ENCODE results near the gene KMT5C.
"Not testable (repeated sequence)": the region's sequence is repeated elsewhere in the genome, so short reads cannot be mapped to it uniquely, and the experiment has no call there.

The KMT5C gene

GRCh38 chr19:55319785-55320184, 19.9 kb upstream of the KMT5C start:
- no peak for DNase-seq

DNA sequence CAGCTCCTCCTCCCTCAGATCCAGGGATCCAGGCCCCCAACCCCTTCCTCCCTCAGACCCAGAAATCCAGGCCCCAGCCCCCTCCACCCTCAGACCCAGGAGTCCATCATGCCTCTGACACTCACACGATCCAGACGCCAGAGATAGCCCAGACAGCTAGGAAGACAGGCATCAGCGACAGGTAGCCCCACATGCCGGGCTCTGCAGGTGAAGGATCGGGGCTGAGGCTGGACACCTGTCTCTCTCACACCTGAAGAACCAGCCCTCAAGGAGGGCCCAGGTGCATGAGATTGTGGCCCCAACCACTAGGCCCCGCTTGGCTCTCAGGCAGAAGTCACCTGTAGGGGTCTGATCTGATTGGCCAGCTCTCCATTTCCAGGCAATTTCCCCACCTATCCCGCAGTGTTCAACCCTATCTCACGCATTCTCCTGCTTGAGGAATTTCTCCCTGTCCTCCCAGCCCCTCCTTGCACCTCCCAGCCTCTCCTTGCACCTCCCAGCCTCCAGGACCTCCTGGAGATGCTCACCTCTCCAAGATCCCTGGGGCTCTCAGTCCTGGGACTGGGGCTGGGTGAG, 18.7 kb upstream of the KMT5C start:
- DNase-seq, result no peak

GRCh38 chr19:55321466-55322137, 18.1 kb upstream of the KMT5C start:
- no peak for DNase-seq

- DNase-seq, result no peak
Measured at GRCh38 chr19:55322204-55322885, 17.3 kb upstream of the KMT5C start.

DNA sequence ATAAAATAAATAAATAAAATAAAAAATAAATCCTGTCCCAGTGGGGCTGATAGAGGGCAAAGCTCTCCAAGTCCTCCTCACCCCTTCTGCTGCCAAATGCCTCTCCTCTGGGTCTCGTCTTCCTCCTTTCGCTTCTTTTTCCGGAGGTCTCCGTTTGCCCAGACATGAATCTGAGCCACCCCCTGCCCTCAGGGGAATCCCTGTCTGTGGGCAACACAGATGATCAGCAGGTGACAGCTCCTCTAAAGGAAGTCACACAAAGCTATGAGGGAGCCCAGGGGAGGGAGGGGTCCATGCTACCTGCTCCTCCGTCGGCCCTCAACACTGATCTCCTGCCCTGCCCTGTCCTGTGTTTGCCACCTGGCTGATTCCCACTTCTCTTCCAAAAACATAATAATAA, 15.0 kb upstream of the KMT5C start:
- no peak for DNase-seq

GRCh38 chr19:55325172-55325571, 14.5 kb upstream of the KMT5C start, which contains the start of gene TMEM150B:
TSS of gene TMEM150B (minus strand) at chr19:55325341. CDS start at chr19:55321036, 4,305 bp downstream.
- DNase-seq, result no peak

DNA sequence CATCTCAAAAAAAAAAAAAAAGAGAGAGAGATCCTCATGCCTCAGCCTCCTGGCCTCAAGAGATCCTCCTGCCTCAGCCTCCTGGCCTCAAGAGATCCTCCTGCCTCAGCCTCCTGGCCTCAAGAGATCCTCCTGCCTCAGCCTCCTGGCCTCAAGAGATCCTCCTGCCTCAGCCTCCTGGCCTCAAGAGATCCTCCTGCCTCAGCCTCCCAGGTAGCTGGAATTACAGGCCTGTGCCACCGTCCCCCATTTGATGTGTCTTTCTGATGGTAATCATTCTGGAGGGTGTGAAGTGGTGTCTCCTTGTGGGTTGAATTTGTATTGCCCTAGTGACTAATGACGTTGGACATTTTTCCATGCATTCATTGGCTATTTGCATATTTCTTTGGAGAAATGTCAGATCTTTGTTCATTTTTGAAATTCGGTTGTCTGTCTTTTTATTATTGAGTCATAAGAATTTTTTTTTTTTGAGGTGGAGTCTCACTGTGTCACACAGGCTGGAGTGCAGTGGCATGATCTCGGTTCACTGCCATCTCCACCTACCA, 10.8 kb upstream of the KMT5C start:
- DNase-seq, result not testable (repeated sequence)

DNA sequence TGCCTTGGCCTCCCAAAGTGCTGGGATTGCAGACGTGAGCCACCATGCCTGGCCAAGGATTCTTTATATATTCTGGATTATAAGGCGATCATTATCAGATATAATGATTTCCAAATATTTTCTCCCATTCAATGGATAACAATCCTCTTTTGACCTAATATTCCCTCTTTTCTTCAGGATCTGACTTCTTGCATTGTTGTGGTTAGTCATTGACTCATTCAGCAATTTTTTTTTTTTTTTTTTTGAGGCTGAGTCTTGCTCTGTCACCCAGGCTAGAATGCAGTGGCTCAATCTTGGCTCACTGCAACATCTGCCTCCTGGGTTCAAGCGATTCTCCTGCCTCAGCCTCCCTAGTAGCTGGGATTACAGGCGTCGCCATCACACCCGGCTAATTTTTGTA, 9.9 kb upstream of the KMT5C start:
- DNase-seq, result not testable (repeated sequence)

DNA sequence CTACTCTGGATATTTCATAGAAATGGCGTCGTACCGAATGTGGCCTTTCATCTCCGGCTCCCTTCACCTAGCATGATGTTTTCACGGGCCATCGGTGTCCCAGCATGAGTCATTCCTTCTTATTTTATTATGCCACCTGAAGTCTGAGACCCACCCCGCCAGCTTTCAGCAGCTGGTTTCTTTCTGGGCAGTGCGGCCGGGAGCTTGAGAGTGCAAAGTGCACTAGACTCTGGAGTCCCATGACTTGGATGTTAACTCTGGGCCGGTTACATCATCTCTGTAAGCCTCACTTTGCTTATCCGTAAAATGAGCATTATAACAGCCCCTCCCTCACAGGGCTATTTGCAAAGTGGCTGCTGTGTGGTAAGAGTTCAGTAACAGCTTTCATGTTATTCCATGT, 5.8 kb upstream of the KMT5C start:
- no peak for DNase-seq

GRCh38 chr19:55336101-55336500, 3.6 kb upstream of the KMT5C start:
- no peak for DNase-seq

DNA sequence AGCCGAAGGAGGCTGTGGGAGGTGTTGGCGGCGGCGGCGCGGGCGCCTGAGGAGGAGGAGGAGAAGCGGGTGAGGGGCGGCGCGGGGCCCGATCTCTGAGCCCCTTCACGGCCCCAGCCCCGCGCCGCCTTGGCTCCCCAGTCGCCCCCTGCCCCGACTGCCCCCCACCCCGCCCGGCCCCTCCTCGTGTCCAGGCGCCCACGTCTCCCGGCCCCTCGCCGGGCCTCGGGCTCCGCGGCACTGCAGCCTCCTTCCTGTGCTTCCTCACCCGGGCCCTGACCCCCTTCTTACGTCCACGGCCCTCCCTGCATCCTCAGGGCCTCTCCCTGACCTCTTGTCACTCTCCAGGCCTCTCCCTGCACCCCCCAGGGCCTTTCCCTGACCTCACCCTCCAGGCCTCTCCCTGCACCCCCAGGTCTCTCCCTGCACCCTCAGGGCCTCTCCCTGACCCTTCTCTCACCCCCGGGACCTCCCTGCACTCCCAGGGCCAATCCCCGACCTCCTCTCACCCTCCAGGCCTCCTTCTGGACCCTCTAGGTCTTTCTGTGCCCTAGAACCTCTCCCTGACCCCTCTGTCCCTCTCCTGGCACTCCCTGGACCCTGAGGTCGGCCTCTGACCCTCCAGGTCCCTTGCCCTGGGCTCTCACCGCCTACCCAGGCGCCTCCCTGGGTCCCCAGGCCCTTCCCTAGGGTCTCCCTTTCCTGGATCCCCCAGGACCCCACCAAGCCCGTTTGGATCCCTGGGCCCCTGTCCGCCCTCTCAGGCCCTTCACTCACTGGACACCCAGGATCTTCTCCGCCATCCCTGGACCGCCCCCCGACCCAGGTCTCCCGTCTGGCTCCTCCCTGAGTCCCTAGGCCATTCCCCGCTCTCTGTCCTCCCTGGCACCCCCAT, 460 bp downstream of the KMT5C start:
- no peak for DNase-seq

- no peak for DNase-seq
Measured at GRCh38 chr19:55340784-55341147, 1.1 kb downstream of the KMT5C start.

- peak; percentile 51 for DNase-seq
Measured at GRCh38 chr19:55341171-55341588, 1.5 kb downstream of the KMT5C start.

GRCh38 chr19:55341595-55342531, 2.2 kb downstream of the KMT5C start:
- no peak for DNase-seq

GRCh38 chr19:55344444-55344843, 4.8 kb downstream of the KMT5C start:
- DNase-seq, result no peak

GRCh38 chr19:55345101-55345817, 5.6 kb downstream of the KMT5C start:
- no peak for DNase-seq

DNA sequence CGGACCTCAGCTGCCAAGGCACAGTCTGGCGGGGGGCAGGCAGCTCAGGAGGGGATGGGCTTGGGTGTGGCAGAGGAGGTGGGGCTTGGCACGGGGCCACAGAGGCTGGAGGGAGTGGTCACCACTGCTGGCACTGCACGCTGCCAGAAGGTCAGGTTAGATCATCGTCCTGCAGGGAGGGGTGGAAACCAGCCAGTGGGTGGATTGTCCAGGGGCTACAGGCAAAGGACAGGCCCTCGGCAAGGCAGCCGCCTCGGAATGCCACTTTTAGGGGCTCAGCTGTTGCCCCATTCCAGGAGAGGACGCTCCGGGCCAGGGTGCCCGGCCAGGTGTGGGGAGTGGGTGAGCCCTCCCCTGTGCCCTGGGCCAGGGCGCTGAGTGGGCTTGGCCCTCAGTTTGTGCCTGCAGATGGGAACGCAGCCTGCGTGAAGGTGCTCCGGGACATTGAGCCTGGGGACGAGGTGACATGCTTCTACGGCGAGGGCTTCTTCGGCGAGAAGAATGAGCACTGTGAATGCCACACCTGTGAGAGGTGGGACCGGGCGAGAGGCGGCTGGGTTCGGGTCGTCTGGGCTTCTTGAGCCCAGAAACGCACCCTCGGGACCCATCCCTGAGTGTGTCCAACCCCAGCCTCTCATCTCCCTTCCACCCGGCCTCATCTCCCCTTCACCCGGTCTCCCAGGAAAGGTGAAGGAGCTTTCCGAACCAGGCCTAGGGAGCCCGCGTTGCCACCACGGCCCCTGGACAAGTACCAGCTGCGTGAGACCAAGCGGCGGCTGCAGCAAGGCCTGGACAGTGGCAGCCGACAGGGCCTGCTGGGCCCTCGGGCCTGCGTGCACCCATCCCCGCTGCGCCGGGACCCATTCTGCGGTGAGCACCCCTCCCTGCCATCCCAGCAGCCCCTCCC, 6.4 kb downstream of the KMT5C start:
- DNase-seq, result no peak

GRCh38 chr19:55346725-55347441, 7.2 kb downstream of the KMT5C start:
- no peak for DNase-seq

DNA sequence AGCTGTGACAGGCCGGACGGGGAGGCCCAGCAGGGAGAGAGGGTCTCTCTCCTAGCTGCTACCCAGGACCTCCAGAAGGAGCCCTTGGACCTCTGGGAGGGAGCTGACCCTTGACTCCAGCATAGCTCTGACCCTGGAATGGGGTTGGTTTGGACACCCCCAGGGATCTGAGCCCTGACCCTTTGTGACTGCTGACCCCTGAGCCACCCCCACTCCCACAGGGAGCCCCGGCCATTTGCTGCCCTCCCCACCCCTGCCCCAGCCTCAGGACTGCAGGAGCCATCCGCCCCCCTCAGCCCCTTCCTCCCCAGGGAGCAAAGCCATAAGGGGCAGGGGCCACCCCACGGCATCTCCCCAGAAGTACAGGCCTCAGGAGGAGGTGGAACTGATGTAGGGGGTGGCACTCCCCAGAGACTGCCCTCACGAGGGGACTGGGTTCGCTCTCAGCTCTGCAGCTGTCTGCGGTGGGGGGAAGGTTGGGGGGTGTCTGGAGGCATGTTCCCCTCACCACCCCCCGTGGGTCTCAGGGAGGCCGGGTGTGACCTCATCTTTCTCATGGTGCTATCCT, 7.8 kb downstream of the KMT5C start:
- no peak for DNase-seq
